Stimulated activated CD4-positive, alpha-beta T cell treated with anti-CD3 and anti-CD28 coated beads, TNF-alpha, amount 100 ng/mL, for 24 hours (primary cell): ENCODE measurements around the gene GRHL1.

Experiments used
- DNase-seq, 3 experiments: peaks; one replicate each; pipeline ENCODE4 v3.0.0-alpha.2; 2020; ENCODE audit warnings: low read depth in 3 of 3

Gene GRHL1

DNA sequence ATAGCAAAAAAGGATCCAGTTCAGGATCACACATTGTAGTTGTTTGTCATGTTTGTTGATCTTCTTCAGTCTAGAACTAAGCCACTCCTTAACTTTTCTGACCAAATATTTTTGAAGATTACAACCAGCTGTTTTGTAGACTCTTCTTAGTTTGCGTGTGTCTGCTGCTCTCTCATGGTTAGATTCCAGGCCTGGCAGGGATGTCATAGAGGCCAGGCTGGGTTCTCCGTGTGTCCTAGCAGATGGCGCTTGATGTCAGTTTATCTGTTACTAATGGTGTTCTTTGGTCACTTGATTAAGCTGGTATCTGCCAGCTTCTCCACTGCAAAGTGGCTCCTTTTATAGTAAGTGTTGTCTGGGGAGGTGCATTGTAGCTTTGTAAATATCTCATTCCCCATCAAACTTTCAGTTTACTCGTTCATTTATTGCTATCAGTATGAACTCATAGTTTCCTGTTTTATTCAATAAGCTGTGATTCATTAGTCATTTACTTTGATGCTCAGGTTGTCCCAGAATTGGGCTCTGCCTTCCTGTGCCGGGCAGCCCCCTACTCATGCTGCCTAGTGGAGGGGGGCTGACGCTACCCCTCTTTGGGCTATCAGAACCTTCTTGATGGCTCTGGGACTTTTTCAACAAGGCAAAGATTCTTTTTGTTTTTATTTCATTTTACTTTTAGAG lies 42.1 kb downstream of the GRHL1 start:
- no peak for DNase-seq

DNA sequence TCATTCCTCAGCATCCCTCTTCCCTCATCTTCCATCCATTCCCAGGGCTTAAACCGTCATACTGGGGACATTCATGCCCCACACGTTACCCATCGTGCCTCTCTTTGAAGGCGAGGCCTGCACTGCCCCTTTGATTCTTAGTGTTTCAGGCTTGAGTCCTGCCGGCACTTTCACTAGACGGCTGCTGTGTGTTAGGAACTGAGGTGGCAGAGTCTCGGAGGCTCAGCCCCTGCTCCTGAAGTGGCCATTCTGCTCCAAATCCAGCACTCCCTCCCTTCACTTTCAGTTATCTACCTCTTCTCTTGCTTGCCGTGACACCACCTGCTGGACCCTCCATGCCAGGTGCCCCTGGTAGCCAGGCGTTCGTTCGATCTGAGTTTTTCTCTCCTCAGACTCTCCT lies 43.0 kb downstream of the GRHL1 start:
- DNase-seq: no peak

DNA sequence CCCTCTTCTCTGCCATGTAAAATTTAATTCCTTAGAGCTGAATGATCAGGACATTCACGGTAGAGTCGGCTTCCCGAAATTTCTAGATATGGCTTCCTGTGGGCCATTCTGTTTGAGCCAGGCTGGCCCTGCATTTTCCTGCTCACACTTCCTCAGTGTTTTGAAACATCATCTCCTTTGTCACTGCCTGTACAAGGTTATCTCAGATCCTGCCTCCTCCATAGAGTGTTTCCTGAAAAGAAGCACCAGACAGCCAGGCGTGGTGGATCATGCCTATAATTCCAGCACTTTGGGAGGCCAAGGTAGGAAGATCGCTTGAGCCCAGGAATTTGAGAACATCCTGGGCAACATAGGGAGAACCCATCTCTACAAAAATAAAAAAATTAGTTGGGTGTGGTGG lies 43.6 kb downstream of the GRHL1 start:
- DNase-seq: no peak

DNA sequence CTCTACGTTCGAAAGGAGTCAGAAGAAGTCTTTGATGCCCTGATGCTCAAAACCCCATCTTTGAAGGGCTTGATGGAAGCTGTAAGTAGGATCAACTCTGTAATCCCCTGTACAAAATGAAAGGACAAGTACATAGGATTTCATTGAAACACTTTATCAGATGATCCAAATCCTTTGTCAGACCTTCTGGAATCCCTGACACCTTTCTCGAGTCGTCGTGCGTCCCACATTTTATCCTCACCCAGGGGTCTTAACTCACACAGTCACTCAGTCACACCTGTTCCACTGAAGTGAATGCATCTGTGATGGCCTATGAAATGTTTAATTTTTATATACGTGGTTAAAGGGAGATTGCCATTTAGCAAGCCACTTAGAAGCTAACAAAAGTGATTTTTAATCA lies 44.8 kb downstream of the GRHL1 start:
- DNase-seq: no peak

DNA sequence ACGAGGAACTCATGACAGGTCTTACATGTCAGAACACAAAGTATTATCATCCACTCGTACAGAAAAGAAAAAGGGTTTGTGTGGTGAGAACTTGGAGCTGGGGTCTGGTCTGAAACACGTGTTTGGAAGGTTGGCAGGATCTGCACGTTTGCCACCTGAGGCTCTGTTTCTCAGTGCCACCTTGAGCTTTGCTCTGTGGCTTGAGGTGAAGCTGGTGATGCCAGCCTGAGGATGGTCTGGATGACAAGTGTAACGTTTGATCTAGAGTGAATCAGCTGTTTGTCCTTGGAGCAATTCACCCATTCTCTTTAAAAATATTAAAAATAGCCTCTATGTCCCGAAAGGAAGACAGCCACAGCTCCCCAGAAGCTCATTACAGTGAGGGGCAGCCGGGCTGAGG lies 46.4 kb downstream of the GRHL1 start:
- DNase-seq: no peak

DNA sequence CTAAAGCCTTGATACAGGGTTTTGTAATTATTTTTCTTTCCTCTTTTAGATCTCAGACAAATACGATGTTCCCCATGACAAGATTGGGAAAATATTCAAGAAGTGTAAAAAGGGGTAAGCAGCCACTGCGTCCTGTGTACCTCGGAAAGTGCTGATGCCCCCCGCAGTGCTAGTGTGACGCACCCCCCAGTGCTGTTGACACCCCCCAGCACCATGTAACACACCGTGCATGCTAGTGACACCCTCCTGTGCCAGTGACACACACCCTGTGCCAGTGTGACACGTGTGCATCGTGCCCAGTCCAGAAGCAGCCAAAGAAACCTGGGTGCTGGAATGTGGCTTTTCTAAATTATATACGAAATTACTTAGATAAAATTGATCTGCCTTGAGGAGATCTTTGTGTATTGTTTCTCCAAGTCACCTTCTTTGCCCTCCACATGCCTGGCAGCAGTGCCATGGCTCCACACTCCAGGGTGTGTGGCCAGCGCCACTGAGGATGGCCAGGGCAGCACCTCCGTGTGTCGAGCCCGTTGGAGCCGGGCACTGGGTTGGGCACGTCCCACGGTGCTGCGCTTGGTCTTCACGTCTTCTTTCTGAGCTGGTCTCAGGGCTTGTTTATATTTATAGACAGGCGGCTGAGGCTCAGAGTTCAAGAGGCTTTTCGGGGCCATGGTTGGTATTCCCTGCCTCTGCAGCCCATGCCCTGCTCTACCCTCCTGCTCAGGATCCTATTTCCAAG lies 47.6 kb downstream of the GRHL1 start:
- DNase-seq: no peak

DNA sequence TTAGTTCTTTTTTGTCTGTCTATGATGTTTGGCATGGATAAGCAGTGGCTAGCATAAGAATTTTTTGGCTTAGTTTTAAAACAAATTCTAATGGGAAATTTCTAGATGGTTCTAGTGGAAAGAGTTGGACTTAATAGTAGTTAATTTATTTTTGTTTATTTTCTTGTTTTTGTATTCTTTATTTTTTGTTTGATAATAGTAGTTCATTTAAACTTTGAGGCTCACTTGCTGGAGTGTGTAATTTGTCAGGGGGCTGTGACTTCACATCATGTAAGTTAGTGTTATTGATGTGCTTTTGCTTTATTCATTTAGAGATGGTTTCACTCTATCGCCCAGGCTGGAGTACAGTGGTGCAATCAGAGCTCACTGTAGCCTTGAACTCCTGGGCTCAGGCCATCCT lies 48.2 kb downstream of the GRHL1 start:
- no peak for DNase-seq

DNA sequence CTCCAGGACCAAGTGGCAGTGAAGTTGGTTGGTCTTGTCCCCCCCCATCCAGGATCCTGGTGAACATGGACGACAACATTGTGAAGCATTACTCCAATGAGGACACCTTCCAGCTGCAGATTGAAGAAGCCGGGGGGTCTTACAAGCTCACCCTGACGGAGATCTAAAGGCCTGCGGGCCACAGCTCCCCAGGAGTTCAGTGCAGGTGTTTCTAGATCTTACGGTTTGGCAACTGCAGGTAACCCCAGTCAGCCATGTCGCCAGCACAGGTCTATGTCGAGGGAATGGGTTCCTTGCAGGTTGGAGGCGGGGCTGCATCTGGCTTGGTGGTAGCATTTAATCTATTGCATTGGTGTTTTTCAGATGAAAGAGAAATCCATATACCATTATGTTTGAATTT lies 49.0 kb downstream of the GRHL1 start:
- DNase-seq: no peak

DNA sequence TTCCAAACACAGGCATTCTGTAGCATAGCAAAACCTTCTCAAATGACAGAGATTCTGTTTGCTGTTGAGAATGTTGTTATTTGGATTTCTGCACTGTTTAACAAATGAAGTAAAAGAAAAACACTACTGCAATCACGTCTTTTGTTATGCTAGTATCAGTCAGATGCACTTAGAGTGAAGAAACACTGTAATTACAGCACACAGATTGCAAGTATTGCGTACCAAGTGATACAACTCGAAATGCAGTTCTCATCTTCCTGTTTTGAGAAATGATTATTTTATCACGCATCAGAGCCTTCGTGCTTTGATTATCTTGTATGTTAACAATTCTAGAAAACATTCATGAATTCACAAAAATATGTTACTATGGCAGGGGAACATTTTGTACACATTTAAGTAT lies 50.1 kb downstream of the GRHL1 start:
- no peak for DNase-seq

DNA sequence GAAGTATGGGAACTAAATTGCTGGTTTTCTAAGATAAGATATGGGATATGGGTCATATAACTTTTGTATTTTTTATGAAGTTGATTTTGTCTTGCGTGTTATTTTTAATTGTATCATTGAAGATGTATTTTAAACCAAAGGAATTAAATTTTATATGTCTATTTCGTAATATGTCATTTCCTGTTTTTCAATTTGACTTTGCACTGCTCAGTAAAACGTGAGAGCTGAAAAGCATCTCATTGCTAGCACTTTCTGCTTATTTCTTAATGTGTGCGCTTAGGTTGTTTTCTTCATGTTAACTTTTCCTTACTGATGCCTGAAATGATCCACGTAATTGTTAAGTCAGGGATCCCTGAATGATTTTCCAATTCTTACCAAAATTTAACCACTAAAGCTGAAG lies 50.6 kb downstream of the GRHL1 start:
- no peak for DNase-seq

DNA sequence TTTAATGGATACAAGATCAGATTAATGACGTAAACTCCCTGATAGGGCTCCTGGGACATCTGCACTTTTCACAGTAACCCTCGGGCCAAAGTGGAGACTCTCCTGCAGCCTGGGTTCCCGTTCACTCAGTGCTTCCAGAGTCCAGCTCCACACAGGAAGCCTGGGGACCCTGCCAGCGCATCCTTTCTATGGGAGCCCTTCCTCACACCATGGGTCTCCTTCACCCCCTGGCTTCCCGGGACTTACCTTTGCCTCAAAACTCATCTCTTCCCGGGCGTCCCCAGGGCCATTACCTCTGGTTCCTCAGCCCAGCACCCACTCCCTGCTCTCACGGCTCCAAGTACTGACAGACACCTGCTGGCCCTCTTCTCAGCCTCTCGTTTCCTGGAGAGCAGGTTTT lies 51.2 kb downstream of the GRHL1 start:
- no peak for DNase-seq

DNA sequence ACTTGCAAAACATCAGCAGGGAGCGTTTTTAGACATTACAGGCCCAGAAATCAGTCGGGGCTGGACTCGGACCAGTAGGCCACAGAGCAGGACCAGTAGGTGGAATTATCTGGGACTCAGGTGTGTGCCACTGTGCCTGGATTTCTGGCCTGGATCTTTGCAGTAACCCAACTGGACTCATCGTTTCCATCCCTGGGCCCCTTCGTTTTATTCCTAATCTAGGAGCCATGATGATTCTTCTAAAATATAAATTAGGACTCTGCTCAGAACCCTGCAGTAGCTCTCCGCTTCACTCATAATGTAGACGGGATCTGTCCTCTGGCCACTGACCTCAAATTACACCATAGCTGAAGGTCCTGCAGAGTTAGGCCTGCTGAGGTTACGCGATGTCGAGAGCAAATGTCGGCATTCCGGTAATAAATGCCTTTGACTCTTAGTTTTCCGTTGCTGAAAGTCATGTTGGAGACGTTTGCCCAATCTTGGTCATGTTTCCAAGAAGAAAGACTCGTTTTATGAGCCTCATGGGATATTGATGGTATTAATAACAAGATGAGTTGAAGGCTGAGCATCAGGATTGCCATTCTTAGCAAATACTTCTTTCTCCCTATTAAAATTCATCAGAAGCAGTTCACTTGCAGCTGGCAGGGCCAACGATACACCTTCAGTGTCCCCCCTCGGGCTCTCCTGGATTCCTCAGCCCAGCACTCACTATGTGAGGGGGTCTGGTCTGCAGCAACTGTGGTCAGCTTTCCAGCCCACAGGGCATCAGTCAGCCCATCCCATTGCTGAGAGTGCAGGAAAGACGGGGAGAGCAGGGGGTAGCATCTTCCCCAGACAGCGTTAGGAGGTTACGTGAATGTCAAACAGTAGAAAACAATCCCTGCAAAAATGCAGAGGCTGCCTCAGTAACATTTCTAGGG lies 52.0 kb downstream of the GRHL1 start:
- no peak for DNase-seq

DNA sequence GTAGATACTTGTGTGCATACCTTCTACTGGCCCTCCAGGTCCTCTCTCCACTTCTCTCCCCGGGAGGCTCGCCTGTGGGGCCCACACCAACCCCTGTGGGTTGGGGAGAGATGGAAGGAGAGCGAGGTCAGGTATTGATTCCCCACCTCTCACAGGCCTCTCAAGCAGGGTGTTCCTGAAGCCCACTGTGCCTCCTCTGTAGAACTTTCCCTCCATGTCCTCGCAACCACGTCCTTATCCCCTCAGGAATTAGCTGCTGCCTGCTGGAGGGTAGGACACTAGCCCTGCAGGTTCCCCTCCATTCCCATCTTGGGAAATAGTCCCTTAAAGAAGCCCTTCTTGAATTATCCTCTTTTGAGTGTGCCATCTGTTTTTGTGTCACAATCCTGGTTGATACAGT lies 52.9 kb downstream of the GRHL1 start:
- no peak for DNase-seq

DNA sequence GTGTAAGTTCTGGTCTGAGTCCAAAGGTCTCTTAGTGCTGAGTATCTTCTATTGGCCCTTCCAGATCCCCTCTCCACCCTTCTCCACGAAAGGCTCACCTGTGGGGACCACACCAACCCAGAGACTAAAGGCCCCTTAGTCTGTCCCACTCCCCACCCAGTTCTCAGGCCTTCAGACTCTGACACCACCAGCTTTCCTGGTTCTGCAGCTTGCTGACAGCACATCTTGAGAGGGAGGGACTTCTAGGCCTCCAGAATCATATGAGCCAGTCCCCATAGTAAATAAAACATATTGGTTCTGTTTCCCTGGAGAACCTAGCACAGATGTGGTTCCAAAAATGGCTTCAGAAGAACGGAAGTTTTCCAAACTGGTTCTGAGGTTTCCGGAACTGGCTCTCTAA lies 53.3 kb downstream of the GRHL1 start:
- no peak for DNase-seq

DNA sequence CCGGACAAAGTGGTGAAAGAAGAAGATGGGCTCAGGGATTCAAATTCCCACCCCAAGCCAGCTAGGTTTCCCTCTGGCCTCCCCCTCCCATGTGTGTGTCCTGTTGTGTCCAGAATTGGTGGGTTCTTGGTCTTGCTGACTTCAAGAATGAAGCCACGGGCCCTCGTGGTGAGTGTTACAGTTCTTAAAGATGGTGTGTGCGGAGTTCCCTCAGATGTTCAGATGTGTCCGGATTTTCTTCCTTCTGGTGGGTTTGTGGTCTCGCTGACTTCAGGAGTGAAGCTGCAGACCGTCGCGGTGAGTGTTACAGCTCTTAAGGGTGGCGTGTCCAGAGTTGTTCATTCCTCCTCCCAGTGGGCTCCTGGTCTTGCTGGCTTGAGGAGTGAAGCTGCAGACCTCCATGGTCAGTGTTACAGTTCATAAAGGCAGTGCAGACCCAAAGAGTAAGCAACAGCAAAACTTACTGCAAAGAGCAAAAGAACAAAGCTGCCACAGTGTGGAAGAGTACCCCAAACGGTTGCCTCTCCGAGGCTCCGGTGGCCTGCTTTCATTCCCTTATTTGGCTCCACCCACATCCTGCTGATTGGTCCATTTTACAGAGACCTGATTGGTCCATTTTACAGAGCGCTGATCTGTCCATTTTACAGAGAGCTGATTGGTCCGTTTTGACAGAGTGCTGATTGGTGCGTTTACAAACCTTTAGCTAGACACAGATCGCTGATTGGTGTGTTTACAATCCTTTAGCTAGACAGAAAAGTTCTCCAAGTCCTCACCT lies 54.2 kb downstream of the GRHL1 start:
- DNase-seq: no peak

DNA sequence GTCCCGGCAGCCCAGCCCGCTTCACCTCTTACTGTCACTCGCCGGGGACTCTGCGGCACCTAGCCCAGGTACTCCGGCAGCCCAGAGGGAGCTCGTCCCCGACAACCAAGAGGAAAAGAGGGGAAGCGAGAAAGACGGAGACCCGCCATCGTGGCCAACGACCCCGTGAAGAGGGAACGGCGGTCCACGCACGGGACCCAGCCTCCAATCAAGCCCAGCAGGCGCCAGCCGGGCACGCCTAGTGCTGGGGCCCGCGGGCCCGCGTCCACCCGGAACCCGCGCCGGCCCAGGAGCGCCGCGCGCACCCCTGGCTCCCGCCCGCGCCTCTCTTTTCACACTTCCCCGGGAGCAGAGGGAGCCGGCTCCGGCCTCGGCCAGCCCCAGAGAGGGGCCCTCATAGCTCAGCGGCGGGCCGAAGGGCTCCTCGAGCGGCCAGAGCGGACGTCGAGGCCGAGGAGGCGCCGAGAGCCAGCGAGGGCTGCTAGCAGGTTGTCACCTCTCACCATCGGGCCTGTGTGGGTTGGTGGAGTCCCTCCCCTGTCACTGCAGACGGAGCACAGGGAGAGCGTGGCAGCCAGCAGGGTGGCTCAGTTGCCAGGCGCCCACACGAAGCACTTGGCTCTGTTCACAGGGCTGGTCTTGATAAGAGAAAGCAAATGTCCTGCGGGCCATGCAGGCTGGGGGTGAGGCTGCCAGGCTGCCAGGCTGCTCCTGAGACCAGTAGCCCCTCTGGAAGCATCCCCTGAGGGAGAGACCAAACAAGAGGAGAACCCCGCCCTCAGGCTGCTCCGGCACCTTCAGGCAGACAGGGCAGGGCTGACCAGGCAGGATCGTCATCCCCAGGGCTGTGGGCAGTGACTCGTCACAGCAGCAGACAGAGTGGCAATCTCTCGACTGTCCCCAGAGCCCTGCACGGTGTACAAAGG lies 55.0 kb downstream of the GRHL1 start:
- no peak for DNase-seq

DNA sequence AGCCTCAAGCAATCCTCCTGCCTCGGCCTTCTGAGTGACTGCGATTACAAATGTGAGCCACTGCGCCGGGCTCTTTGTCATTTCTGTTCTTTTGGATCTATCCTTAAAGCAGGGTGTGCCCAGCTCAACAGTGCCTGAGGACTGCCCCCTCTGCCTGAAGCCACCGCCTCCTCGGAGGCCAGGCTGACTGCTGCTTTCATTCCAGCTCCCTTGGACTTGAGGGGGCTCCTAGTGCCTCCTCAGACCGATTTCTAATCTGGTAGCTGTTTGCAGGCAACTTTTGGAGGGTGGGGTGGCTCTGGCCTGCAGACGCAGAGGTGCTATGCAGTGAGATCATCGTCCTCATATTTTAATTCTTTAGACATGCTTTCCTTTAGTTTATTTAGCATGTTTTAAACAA lies 55.9 kb downstream of the GRHL1 start:
- DNase-seq: no peak

DNA sequence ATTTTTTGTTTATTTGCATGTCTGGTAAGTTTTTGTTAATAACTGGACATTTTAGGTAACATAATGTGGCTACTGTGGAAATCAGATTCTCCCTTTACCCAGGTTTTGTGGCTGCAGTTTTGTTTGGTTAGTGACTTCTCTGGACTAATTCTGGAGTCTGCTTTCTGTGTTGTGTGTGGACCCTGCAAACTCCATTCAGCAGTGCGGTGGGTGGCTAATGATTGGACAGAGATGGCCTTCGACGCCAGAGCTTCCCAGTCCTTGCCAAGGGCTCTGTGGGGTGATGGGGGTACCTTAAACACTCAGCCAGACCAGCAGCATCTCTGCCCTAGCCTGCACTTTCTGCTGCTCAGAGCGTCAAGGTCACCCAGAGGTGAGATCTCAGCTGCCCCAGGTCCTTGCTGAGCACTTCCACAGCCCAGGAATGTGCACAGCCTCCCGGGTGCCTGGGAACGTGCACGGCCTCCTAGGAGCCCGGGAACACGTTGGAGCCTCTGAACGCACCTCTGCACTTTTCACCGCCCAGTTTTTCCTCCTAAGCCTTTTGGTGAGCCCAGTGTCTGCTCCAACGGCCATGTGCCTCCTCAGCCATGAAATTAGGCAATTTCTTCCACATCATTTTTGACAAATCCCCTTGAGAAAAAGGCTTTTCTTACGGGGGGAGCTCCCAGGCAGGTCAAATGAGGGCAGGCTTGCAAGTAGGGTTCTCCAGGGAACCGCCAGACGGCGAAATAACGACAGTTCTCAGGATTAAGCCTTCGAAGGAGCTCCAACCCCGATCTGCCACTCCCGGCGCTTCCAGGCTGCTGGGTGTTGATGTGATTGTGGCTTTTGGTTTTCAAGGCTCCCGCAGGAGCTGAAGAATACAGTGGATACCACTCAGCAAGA lies 56.7 kb downstream of the GRHL1 start:
- DNase-seq: no peak

DNA sequence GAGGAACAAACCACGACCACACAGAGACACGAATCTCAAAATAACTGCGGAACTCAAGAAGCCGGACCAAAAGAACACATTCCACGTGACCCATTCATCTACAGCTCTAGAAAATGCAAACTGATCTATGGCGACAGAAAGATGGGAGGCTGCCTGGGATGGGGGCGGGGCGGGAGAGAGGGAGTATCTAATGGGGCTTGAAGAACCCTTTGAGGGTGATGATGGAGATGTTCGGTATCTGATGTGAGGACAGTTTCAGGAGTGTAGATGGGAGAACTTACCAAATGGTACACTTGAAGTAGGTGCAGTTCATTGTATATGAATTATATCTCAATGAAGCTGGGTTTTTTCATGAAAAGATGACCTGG lies 57.3 kb downstream of the GRHL1 start:
- DNase-seq: no peak

DNA sequence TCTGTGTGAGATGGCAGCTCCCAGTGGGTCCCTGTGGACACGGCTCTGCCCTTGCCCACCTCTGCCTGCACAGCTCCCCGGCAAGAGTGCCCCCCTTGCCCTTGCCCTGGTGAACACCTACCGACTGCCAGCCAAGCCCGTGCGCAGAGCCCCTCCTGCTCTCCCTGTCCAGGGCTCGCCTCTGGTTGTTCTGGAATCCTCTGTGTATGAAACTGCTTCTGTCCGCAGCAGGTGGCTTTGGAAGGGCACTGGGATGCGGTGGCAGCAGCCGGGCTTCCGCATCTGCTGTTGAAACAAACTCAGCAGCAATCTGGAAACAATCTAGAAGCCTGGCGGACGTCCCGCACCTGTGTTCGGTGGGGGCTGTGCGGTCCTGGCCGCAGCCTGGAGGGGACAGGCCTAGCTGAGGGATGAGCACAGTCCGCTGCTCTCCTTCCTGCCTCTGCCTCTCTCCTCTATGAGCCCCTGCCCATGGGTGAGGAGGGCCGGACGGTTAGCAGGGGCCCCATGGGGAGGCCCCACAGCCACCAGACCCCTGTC lies 57.8 kb downstream of the GRHL1 start:
- DNase-seq: no peak
